ES-I3 (cell line): ENCODE data around the gene WDR18.
A peak's percentile ranks its signal among the peaks of the same experiment; 100 is the strongest.
"Not testable (repeated sequence)": the region's sequence is repeated elsewhere in the genome, so short reads cannot be mapped to it uniquely, and the experiment has no call there.

ENCODE experiments used
- H3K36me3 ChIP-seq: 2 replicates; pipeline ENCODE4 v1.6.1; 2013; ENCODE audit warnings: mild to moderate bottlenecking, low read length, control low read depth, moderate library complexity; ENCODE audit not compliant: insufficient read depth
- H3K4me1 ChIP-seq: 2 replicates; pipeline ENCODE4 v1.6.1; 2013; ENCODE audit warnings: mild to moderate bottlenecking, control low read depth, low read length; ENCODE audit not compliant: insufficient read depth
- H3K9ac ChIP-seq: 2 replicates; pipeline ENCODE4 v1.6.1; 2013; ENCODE audit warnings: low read depth, mild to moderate bottlenecking, low read length, moderate library complexity
- H3K9me3 ChIP-seq: 2 replicates; pipeline ENCODE4 v1.6.1; 2013; ENCODE audit warnings: mild to moderate bottlenecking, low read length, moderate library complexity; ENCODE audit not compliant: control insufficient read depth, insufficient read depth

Gene WDR18

DNA sequence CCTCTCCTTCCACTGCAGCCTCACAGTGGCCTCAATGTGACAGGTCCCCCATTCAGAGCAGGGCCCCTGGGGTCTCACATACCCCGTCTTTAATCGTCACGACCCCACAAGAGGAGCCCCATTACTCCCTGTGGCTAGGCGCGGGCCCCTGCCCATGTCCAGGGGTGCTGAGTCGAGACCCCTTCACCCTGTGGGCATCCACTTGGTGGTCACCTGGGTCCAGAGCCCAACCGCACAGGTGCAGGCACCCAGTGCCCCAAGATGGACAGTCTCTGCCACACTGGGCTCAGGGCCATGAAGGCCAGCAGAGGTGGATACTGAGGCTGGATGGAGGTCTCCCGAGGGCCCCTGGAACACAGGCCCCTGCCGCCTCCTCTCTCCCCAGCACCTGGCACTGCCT lies 33.8 kb downstream of the WDR18 start:
- no peaks in the 10 kb centered on the region for H3K9me3 ChIP-seq
- H3K4me1 ChIP-seq: peaks cover 22% of the 10 kb centered on the region
- H3K36me3 ChIP-seq: no peaks in the 10 kb centered on the region
- H3K9ac ChIP-seq: no peak overlapping the region

DNA sequence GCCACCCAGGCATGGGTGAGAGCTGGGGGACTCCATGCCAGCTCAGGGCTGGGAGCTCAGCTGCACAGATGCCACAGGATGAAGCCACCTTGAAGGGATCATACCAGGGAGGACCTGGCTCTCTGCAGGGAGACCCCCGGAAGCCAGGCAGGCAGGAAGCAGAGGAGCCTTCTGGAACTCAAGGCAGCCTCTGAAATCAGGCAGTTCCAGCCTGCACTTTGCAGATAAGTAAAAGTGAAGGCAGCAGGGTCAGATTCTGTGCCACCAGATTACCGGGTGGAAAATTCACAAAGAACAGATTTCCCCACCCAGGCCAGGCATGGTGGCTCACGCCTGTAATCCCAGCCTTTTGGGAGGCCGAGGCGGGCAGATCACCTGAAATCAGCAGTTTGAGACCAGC lies 34.2 kb downstream of the WDR18 start:
- H3K4me1 ChIP-seq: peaks cover 22% of the 10 kb centered on the region
- no peak overlapping the region; the same call in 1 of the 2 replicates for H3K9ac ChIP-seq
- H3K36me3 ChIP-seq: no peaks in the 10 kb centered on the region
- H3K9me3 ChIP-seq: no peaks in the 10 kb centered on the region

DNA sequence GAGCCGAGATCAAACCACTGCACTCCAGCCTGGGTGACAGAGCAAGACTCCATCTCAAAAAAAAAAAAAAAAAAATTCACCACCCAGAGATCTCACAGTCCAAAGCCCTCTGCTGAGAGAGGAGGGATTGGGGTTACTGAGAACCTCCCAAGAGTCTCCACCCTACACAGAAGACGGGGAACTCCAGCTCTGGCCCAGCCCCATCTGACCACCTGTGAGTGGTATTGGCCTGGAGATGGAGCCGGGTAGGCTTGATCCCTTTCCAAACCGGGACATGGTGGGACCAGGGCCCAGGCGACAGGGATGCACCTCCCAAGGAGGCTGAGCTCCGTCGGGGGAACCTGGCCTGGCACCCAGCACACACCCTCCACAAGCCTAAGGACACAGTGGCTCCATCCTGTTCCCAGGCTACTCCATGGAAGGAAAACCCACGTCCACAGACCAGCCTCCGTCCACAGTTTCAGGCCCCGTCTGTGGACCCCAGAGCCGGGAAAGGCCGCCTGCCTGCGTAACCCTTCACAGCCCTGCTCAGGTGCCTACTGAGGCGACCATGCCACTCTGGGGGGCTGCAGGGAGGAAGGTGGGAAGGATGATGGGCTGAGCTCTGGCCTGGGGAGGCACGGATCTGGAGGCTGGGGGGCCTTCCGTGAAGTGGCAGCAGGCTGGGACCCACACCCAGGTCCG lies 34.9 kb downstream of the WDR18 start:
- no peaks in the 10 kb centered on the region for H3K36me3 ChIP-seq
- H3K9ac ChIP-seq: peak overlapping the region; percentile 92; the same call in 1 of the 2 replicates
- peaks cover 22% of the 10 kb centered on the region for H3K4me1 ChIP-seq
- no peaks in the 10 kb centered on the region for H3K9me3 ChIP-seq

DNA sequence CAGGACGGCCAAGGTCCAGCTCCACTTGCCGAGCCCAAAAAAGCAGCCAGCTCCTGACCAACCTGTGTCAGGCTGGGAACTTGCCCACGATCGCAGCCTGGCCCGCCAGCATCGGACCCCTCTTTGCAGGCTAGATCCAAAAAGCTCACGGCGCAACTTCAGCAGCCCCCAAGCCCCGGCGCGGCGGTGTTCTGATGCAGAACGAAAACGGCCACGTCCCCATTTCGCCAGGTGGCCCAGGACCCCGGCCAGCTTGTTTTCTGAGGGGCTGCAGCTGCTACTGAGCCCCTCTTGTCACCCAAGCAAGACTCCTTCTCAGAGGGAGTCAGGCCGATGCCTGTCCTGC lies 35.4 kb downstream of the WDR18 start:
- Histone ChIP-seq H3K36me3 (no peaks in the 10 kb centered on the region), H3K4me1 (peaks cover 22% of the 10 kb centered on the region), H3K9ac (peak overlapping the region; percentile 92; the same call in 1 of the 2 replicates), H3K9me3 (no peaks in the 10 kb centered on the region)

DNA sequence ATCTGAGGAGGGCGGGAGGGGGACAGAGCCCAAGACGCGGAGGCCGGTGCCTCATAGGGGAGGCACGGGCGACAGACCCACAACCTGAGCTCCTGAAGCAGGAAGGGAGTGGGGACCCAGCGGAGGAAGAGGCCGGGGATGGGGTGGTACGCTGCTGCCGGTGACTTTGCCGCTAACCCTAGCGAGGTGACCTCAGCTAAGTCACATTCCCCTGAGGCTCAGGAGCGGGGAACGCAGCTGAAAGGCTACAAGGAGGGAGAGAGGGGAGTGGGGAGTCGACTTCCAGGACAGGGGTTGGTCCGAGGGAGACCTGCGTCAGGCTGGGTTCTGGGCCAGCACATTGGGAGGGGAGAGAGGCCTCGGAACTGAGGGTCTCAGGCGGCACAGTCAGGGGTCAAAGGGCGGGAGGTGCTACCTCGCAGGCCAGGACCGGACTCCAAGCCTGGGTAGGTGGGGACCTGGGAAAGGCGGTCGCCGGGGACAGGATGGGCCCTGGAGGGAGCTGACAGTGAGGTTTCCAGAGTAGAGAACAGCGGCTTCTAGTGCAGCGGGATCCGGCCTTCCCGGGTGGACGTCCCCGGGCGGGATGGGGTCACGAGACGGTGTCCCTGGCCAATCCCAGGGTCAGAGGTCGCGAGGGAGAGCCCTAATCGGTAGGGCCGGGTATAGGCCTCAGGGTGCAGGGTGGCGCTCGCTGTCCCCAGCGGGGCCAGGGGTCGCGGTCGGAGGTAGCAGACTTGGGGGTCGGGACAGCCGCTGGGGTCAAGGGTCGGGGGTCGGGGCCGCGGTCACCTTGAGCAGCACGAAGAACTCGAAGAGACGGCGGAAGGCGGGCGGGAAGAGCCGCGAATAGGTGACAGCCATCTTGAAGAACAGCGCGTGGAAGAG lies 36.1 kb downstream of the WDR18 start:
- peaks cover 22% of the 10 kb centered on the region for H3K4me1 ChIP-seq

DNA sequence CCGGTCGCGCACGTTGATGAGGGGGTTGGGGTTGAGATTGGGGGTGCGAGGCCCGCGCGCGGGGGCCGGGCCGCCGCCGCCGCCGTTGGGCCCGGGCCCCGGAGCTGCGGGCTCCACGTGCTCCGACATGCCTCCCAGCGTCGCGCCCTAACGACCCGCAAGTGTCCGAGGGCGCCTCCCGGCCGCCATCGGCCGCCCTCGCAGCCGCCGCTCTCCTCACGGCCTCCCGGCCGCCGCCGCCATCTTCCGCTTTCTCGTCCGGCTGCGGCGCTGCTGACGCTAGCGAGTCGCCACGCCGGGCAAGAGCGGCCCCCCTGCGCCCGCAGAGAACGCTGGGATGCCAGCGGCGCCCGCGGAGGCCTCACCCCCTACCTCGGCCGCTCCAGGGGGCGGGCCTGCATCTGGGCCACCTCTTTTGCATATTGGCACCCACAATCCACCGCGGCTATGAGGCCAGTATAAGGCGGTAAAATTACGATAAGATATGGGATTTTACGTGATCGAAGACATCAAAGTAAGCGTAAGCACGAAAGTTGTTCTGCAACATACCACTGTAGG lies 36.8 kb downstream of the WDR18 start, which contains the start of gene TMEM259:
TMEM259 (minus strand) TSS at position 256 of the 558 bp plus-strand sequence; CDS start at position 129, 127 bp downstream.
- Histone ChIP-seq H3K9ac (peak within 1 kb of the TSS; percentile 92), H3K9me3 (no peaks in the 10 kb centered on the region), H3K36me3 (no peaks in the 10 kb centered on the region), H3K4me1 (peaks cover 22% of the 10 kb centered on the region)

More for the DNA sequence above, 36.1 kb downstream of the WDR18 start:
- H3K9ac ChIP-seq: peak overlapping the region; percentile 92
- H3K9me3 ChIP-seq: no peaks in the 10 kb centered on the region
- no peaks in the 10 kb centered on the region for H3K36me3 ChIP-seq

DNA sequence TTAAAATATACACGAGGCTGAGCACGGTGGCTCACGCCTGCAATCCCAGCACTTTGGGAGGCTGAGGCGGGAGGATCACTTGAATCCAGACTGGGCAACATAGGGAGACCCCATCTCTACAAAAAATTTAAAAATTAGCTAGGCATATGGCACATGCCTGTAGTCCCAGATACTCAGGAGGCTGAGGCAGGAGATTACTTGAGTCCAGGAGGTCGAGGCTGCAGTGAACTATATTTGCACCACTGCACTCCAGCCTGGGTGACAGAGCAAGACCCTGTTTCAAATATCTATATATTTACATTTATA lies 39.7 kb downstream of the WDR18 start:
- H3K4me1 ChIP-seq, H3K9ac ChIP-seq, H3K9me3 ChIP-seq, H3K36me3 ChIP-seq: not testable (repeated sequence)

DNA sequence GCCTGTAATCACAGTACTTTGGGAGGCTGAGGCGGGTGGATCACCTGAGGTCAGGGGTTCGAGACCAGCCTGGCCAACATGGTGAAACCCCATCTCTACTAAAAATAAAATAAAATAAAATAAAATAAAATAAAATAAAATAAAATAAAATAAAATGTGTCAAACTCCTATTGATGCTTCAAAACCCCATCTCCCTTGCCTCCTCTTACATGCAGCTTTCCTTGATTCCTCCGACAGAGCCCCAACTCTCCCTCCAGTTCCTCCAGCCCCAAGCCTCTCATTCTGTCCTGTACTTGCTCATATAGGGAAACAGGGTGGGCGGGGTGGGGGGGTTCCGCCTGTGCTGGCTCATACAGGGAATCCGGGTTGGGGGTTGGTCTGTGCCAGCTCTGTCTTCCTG lies 40.9 kb downstream of the WDR18 start:
- not testable (repeated sequence) for H3K4me1 ChIP-seq, H3K36me3 ChIP-seq, H3K9me3 ChIP-seq, H3K9ac ChIP-seq

DNA sequence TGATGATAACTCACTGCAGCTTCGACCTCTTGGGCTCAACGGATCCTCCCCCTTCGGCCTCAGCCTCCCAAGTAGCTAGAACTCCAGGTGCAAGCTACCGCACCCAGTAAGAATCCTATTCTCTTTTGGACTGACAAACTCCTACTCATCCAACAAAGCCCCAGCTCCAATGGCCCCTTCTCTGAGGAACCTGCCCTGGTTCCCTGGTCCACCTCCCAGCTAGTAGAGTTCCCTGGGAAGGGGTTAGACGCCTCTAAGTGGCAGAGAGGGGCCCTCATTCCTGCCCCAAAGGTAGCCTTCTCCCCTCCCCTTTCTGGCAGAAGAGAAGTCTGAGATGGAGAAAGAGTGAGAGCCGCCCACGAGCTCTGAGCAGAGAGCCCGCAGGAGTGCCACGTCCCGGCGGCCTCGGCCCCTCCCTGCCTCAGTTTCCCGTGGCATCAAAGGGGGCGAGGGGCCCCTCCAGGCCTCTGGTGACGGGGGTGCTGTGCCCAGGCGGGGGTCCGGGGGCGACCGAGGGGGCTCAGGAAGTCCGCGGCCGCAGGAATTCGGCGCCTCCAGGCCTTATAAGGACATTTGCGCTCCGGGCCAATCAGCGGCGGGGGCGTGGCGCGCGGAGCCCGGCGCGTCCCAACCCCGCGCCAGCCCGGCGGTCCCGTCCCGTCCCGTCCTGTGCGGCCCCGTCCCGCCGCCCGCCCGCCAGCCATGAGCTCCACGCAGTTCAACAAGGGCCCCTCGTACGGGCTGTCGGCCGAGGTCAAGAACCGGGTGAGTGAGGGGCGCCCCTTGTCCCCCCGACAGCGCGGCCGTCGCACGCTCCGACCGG lies 42.0 kb downstream of the WDR18 start, which contains the start of gene CNN2:
CNN2 (plus strand) TSS at position 649 of the 823 bp plus-strand sequence; CDS start at position 703, 54 bp downstream.
- H3K9ac ChIP-seq: peak within 1 kb of the TSS; percentile 98
- H3K4me1 ChIP-seq: no peaks in the 10 kb centered on the region
- no peaks in the 10 kb centered on the region for H3K9me3 ChIP-seq
- no peaks in the 10 kb centered on the region for H3K36me3 ChIP-seq

DNA sequence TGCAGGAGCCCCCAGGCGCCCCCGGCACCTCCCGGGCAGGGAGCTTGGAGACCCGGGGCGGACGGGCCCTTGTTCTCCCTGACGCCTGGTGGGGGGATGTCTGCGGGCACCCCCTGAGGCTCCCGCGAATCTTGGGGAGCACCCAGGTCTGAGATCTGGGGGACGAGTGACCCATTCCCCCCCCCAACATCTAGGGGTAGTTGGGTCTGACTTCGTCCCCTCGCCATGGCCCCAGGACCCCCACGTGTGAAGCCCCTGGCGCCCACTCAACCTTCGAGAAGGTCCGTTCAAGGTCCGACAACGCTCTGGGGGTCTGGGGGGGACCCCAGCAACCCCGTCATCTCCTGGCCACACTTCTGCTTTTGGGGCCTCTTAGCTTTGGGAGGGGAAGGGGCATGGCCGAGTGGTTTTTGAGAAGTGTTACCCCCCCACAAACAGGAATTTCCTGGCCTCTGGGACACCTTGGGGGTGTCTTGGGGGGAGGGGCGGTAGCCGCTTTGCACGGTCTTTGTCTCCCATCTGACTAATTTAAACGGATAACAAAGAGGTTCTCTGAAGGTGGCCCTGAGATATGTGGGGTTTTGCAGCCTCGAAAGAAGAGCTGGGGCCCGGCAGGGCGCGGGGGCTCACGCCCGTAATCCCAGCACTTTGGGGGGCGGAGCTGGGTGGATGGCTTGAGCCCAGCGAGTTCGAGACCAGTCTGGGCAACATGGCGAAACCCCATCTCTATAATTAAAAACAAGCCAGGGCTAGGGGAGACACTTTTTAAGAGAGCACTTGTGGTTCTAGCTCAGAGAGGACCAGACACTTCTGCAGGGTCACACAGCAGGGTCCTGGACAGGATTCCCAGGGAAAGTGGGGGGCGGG lies 42.9 kb downstream of the WDR18 start:
- H3K9me3 ChIP-seq: no peaks in the 10 kb centered on the region
- no peaks in the 10 kb centered on the region for H3K4me1 ChIP-seq
- H3K9ac ChIP-seq: peak overlapping the region; percentile 98
- no peaks in the 10 kb centered on the region for H3K36me3 ChIP-seq

DNA sequence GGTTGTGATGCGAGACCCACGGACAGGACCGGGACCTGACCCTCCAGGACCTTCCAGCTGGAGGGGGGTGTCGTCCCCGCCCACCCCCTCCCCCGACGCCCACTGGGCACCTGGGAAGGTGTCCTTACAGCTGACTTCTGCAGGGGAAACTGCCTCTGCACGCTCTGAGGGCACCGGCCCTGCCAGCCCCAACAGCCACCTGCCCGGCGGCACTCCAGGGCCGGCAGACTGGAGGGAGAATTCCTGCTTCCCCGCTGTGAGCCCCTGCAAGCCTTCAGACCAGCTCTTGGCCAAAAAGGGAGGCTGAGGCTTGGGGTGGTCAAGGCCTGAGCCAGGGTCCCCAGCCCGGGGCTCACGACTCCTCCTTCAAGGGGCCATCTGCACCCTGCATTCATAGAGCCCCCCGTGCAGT lies 43.5 kb downstream of the WDR18 start:
- Histone ChIP-seq H3K9me3 (no peaks in the 10 kb centered on the region), H3K36me3 (peaks cover 6% of the 10 kb centered on the region; the same call in 1 of the 2 replicates), H3K9ac (peak overlapping the region; percentile 98; the same call in 1 of the 2 replicates), H3K4me1 (no peaks in the 10 kb centered on the region)

DNA sequence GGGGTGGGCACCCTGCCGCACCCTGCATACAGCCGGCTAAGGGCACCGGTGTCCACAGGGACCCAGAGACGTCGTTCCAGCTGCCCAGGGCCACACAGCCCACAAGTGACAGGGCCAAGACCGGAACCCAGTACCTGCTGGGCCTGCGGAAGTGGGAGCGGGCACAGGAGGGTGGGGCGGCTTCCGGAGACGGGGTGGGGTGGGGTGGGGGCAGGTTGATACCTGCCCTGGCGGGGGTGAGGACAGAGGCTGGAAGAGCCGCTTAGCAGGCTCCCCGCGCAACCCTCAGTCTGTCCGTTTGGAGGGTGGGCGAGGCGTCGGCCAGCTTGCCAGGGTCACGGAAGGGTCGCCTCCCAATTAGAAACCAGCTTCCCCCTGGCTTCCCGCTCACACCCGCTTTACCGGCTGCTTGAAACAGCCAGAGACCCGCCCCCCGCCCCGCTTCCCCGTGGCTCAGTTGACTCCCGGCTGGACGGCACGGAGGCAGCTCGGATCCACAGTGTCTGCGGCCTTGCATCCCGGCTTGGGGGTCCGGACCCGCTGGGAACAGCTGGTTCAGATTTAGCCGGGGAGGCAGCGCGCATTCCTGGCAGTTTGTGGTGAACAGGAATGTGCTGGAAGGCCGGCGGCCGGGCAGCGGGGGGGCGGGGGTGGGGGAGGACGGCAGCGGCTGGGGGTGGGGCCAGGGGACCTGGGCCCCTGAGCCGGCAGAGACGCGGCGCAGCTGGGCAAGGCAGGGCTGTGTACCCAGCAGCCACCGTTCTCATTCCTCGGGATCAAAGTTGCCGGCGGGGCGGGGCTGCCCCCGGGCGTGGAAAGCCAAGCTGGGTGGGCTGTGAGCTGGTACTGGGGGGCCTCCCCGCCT lies 44.1 kb downstream of the WDR18 start:
- peaks cover 10% of the 10 kb centered on the region for H3K36me3 ChIP-seq
- H3K9ac ChIP-seq: peak overlapping the region; percentile 98
- H3K4me1 ChIP-seq: no peaks in the 10 kb centered on the region
- H3K9me3 ChIP-seq: no peaks in the 10 kb centered on the region
